Esophagus squamous epithelium (tissue), 4 donors: ENCODE measurements around the gene PLD5.

Experiments used
- POLR2A ChIP-seq, 4 donors: fragments of 450-650 bp; IDR thresholded peaks; one replicate each; pipeline ENCODE4 v1.6.1; 2017; ENCODE audit warnings: antibody characterized with exemption in 4 of 4, mild to moderate bottlenecking in 4 of 4, moderate library complexity in 3 of 4
- TF ChIP-seq, protein P1 (sequence below), 6 experiments: fragments of 450-650 bp in 4 of 6; fragments of 200-600 bp in 2 of 6; sonication (generic) in 2 of 6; IDR thresholded peaks; one replicate each; pipeline ENCODE4 v1.5.1; 2016 to 2019; ENCODE audit warnings: antibody characterized with exemption in 6 of 6, mild to moderate bottlenecking in 4 of 6, moderate library complexity in 4 of 6

GRCh38 chr1:242430956-242431355 is 93.5 kb downstream of the PLD5 start:
- no peak for TF ChIP-seq POLR2A (IDR thresholded peaks at IDR 0.05)
- TF ChIP-seq, protein P1, sequence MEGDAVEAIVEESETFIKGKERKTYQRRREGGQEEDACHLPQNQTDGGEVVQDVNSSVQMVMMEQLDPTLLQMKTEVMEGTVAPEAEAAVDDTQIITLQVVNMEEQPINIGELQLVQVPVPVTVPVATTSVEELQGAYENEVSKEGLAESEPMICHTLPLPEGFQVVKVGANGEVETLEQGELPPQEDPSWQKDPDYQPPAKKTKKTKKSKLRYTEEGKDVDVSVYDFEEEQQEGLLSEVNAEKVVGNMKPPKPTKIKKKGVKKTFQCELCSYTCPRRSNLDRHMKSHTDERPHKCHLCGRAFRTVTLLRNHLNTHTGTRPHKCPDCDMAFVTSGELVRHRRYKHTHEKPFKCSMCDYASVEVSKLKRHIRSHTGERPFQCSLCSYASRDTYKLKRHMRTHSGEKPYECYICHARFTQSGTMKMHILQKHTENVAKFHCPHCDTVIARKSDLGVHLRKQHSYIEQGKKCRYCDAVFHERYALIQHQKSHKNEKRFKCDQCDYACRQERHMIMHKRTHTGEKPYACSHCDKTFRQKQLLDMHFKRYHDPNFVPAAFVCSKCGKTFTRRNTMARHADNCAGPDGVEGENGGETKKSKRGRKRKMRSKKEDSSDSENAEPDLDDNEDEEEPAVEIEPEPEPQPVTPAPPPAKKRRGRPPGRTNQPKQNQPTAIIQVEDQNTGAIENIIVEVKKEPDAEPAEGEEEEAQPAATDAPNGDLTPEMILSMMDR (IDR thresholded peaks at IDR 0.05) = no peak
